Measurements from ENCODE around the gene CRYBG3.
"Not testable (repeated sequence)": the region's sequence is repeated elsewhere in the genome, so short reads cannot be mapped to it uniquely, and the experiment has no call there.

- TF ChIP-seq POLR2AphosphoS5, CTCF (IDR thresholded peaks at IDR 0.05): not testable (repeated sequence)
Observed at GRCh38 chr3:97910236-97910831, 88.5 kb downstream of the CRYBG3 start.
